GM13977 (cell line): ENCODE results near the gene PRDX3.

Experiments
- DNase-seq: peaks from one replicate; pipeline ENCODE4 v3.0.0; 2012; ENCODE audit warnings: low spot score
- in situ Hi-C: fragments of 300-500 bp; cut with MboI; formaldehyde crosslinking; loops from one replicate; pipeline ENCODE4 v1.12.0; 2022; ENCODE audit warnings: low sequenced_read_pairs, low pct_unique_long_range_greater_than_20kb, mixed read lengths, inconsistent platforms; ENCODE audit not compliant: unreplicated experiment
- TF ChIP-seq, protein P1 (sequence below): IDR thresholded peaks from 2 replicates; pipeline ENCODE4 v1.5.1; 2012; ENCODE audit warnings: mild to moderate bottlenecking, control low read depth; ENCODE audit not compliant: insufficient read depth; ENCODE audit errors: extremely low read depth, missing control alignments

The PRDX3 gene

GRCh38 chr10:119178372-119179119, at the start of gene PRDX3:
Gene PRDX3 (minus strand): TSS chr10:119178812. CDS start chr10:119178790, 22 bp downstream.
- in situ Hi-C loops, result no loop called here
- DNase-seq, result peak; percentile 89
- TF ChIP-seq, protein P1, sequence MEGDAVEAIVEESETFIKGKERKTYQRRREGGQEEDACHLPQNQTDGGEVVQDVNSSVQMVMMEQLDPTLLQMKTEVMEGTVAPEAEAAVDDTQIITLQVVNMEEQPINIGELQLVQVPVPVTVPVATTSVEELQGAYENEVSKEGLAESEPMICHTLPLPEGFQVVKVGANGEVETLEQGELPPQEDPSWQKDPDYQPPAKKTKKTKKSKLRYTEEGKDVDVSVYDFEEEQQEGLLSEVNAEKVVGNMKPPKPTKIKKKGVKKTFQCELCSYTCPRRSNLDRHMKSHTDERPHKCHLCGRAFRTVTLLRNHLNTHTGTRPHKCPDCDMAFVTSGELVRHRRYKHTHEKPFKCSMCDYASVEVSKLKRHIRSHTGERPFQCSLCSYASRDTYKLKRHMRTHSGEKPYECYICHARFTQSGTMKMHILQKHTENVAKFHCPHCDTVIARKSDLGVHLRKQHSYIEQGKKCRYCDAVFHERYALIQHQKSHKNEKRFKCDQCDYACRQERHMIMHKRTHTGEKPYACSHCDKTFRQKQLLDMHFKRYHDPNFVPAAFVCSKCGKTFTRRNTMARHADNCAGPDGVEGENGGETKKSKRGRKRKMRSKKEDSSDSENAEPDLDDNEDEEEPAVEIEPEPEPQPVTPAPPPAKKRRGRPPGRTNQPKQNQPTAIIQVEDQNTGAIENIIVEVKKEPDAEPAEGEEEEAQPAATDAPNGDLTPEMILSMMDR, result peak; percentile 1

DNA sequence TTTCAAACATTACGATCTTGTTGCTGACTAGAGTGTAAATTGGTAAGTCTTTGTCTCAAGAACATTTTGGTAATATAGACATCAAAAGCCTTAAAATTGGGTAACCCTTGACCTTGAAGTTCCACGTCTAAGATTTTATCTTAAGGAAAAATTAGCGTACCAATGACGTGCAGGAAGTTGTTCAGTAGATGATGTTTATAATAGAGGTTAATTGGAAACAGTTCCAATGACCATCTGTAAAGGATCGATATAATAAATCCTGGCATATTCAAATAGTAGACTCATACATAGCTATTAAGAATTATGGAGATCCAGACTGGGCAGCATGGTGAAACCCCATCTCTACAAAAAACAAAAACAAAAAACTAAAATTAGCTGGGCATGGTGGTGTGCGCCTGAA, 49.2 kb upstream of the PRDX3 start:
- TF ChIP-seq, protein P1, result no peak
- in situ Hi-C loops, result no loop called here
- DNase-seq, result no peak

- no peak for DNase-seq
- in situ Hi-C loops, result no loop called here
- TF ChIP-seq, protein P1, result no peak
These were observed 46.6 kb upstream of the PRDX3 start for GRCh38 chr10:119225083-119225658.

DNA sequence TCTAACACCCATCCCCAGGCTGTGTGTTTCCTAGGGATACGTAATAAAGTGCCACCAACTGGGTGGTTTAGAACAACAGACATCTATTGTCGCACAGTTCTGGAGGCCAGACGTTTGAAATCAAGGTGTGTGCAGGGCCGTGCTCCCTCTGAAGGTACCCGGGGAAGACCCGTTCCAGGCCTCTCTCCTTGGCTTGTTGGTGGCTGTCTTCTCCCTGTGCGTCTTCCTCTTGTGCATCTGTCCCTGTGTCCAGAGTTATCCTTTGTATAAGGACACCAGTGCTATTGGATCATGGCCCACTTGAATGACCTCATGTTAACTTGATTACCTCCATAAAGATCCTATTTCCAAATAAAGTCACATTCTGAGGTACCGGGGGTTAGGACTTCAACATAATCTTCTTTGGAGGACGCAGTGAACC, 44.4 kb upstream of the PRDX3 start:
- in situ Hi-C loops, result no loop called here
- TF ChIP-seq, protein P1, result no peak
- DNase-seq, result no peak

- in situ Hi-C loops, result no loop called here
- DNase-seq, result no peak
- TF ChIP-seq, protein P1, result no peak
These were observed 43.9 kb upstream of the PRDX3 start for GRCh38 chr10:119222537-119222936.

DNA sequence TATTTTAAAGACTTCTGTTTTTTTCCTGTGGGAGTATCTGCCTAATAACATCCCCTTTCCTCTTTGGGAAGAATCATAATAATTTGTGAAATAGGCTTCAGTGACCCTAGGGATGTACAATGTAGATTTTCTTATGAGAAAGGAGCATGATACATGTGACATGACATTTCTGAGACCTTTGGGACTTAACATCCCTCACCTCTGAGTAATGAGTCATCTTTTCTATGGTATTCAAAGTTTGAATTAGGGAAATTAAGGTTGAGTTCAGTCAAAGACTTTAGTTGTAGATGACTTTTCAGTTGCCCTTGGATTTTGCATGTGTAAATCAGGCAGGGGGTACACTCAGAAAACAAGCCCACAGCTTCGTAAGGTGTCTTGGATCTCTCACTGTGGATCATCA, 43.1 kb upstream of the PRDX3 start:
- DNase-seq, result no peak
- TF ChIP-seq, protein P1, result no peak
- in situ Hi-C loops, result no loop called here
